ENCODE measurements around the gene NOSTRIN. TPM values are rescaled to one million over a fixed set of nuclear protein-coding genes. Genes with fewer than 3 reads are reported as not detected.
"Not testable (repeated sequence)": the region's sequence is repeated elsewhere in the genome, so short reads cannot be mapped to it uniquely, and the experiment has no call there.

Gene NOSTRIN
- total RNA-seq, 1 experiment from 2014 or later: 0.68 TPM

DNA sequence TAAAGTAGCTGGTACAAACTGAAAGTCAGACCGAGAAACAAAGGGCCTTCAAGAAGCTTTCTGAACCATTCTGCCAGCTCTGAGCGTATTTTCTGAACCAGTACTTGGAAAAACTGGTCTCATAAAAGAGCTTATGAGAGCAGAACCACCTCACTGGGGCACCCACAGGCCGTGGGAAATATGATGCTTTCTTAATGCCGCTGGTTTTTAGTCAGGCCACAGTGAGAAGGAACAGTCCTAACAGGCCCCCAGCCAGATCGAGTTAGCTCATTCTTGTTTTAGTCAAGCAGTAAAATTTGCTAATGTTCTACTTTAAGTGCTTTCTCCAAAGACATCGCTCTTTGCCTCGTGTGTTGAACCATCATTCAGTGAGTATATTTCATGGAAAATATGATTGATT, 12.7 kb upstream of the NOSTRIN start:
- DNase-seq: no peak
- Histone ChIP-seq H3K4me1 (replicated peaks; ENCODE audit: insufficient read depth) (no peaks in the 10 kb centered on the region), H3K27ac (no peak overlapping the region), H3K4me2 (no peak overlapping the region), H3K9me2 (ENCODE audit: insufficient read depth) (no peaks in the 10 kb centered on the region), H3K27me3 (ENCODE audit: insufficient read depth, low read depth) (no peaks in the 10 kb centered on the region), H3K79me2 (ENCODE audit: low read depth) (no peaks in the 10 kb centered on the region), H3K36me3 (ENCODE audit: low read depth) (no peaks in the 10 kb centered on the region), H3F3A (ENCODE audit: insufficient read depth, low read depth) (no peaks in the 10 kb centered on the region), H3K4me3 (no peak overlapping the region), H2AFZ (no peak overlapping the region), H3K9me3 (ENCODE audit: insufficient read depth, low read depth) (no peaks in the 10 kb centered on the region), H4K20me1 (ENCODE audit: insufficient read depth) (no peaks in the 10 kb centered on the region)
- intact Hi-C loops (cut with micrococcal nuclease; ENCODE audit: unreplicated experiment): no loop called here
- no TSS peak for BruUV-seq (replicated peaks)
- CTCF ChIA-PET: no interaction called here
- POLR2A ChIA-PET (ENCODE audit: unreplicated experiment): no interaction called here
- TF ChIP-seq CTCF (conservative IDR thresholded peaks at IDR 0.05): no peak
- TF ChIP-seq EZH2 (IDR thresholded peaks at IDR 0.05; ENCODE audit: low read depth): no peak

GRCh38 chr2:168790226-168790902, 12.1 kb upstream of the NOSTRIN start:
- Histone ChIP-seq H3K79me2 (ENCODE audit: low read depth) (no peaks in the 10 kb centered on the region), H3K4me3 (no peak overlapping the region), H3K27ac (no peak overlapping the region), H2AFZ (no peak overlapping the region), H3K4me2 (no peak overlapping the region), H3F3A (ENCODE audit: insufficient read depth, low read depth) (no peaks in the 10 kb centered on the region), H3K9me3 (ENCODE audit: insufficient read depth, low read depth) (no peaks in the 10 kb centered on the region), H3K9me2 (ENCODE audit: insufficient read depth) (no peaks in the 10 kb centered on the region), H4K20me1 (ENCODE audit: insufficient read depth) (no peaks in the 10 kb centered on the region), H3K36me3 (ENCODE audit: low read depth) (no peaks in the 10 kb centered on the region), H3K27me3 (ENCODE audit: insufficient read depth, low read depth) (no peaks in the 10 kb centered on the region), H3K4me1 (replicated peaks; ENCODE audit: insufficient read depth) (no peaks in the 10 kb centered on the region)
- TF ChIP-seq CTCF (conservative IDR thresholded peaks at IDR 0.05): no peak
- no peak for TF ChIP-seq EZH2 (IDR thresholded peaks at IDR 0.05; ENCODE audit: low read depth)
- intact Hi-C loops (cut with micrococcal nuclease; ENCODE audit: unreplicated experiment): no loop called here
- POLR2A ChIA-PET (ENCODE audit: unreplicated experiment): no interaction called here
- BruUV-seq (replicated peaks): no TSS peak
- CTCF ChIA-PET: no interaction called here
- DNase-seq: no peak

DNA sequence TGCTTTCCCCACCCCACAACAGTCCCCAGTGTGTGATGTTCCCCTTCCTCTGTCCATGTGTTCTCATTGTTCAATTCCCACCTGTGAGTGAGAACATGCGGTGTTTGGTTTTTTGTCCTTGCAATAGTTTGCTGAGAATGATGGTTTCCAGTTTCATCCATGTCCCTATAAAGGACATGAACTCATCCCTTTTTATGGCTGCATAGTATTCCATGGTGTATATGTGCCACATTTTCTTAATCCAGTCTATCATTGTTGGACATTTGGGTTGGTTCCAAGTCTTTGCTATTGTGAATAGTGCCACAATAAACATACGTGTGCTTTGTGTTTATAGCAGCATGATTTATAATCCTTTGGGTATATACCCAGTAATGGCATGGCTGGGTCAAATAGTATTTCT, 11.3 kb upstream of the NOSTRIN start:
- BruUV-seq (replicated peaks); H3F3A ChIP-seq (ENCODE audit: insufficient read depth, low read depth); H2AFZ ChIP-seq; H3K4me2 ChIP-seq; DNase-seq; H3K36me3 ChIP-seq (ENCODE audit: low read depth); intact Hi-C loops (cut with micrococcal nuclease; ENCODE audit: unreplicated experiment); H3K27ac ChIP-seq; H3K79me2 ChIP-seq (ENCODE audit: low read depth); H3K27me3 ChIP-seq (ENCODE audit: insufficient read depth, low read depth); H3K4me3 ChIP-seq; POLR2A ChIA-PET (ENCODE audit: unreplicated experiment); H3K9me3 ChIP-seq (ENCODE audit: insufficient read depth, low read depth); H4K20me1 ChIP-seq (ENCODE audit: insufficient read depth); H3K9me2 ChIP-seq (ENCODE audit: insufficient read depth); CTCF ChIA-PET; H3K4me1 ChIP-seq (replicated peaks; ENCODE audit: insufficient read depth): not testable (repeated sequence)

DNA sequence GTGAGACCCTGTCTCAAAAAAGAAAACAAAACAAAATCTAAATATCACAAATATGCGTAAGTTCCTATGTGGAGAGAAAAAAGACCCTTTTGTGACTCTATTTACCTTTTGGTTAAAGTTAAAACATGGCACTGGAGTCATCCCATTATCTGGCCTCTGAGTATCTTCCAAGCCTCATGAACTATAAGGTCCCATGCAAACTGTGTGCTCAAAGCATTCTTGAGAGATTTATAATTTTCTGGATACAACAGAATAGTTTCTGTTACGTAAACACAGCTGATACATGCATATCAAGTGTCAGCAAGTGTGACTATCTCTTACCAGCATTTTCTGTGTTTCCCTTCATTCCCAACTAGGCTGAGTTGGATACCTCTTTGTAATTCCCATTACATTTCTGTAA, 8.8 kb upstream of the NOSTRIN start:
- ChIA-PET POLR2A (ENCODE audit: unreplicated experiment) (no interaction called here), CTCF (no interaction called here)
- Histone ChIP-seq H3K9me2 (ENCODE audit: insufficient read depth) (no peaks in the 10 kb centered on the region), H3K36me3 (ENCODE audit: low read depth) (no peaks in the 10 kb centered on the region), H3K4me2 (no peak overlapping the region), H3K9me3 (ENCODE audit: insufficient read depth, low read depth) (no peaks in the 10 kb centered on the region), H3K4me3 (no peak overlapping the region), H3K27ac (no peak overlapping the region), H3K27me3 (ENCODE audit: insufficient read depth, low read depth) (no peaks in the 10 kb centered on the region), H3K4me1 (replicated peaks; ENCODE audit: insufficient read depth) (no peaks in the 10 kb centered on the region), H4K20me1 (ENCODE audit: insufficient read depth) (no peaks in the 10 kb centered on the region), H2AFZ (no peak overlapping the region), H3F3A (ENCODE audit: insufficient read depth, low read depth) (no peaks in the 10 kb centered on the region), H3K79me2 (ENCODE audit: low read depth) (no peaks in the 10 kb centered on the region)
- intact Hi-C loops (cut with micrococcal nuclease; ENCODE audit: unreplicated experiment): no loop called here
- no peak for TF ChIP-seq EZH2 (IDR thresholded peaks at IDR 0.05; ENCODE audit: low read depth)
- no peak for TF ChIP-seq CTCF (conservative IDR thresholded peaks at IDR 0.05)
- BruUV-seq (replicated peaks): no TSS peak
- no peak for DNase-seq
